ENCODE measurements around the gene BPIFB3.

BPIFB3 gene

GRCh38 chr20:33015700-33016580, 37.8 kb upstream of the BPIFB3 start:
- DNase-seq (ENCODE audit: low read depth) = no peak

GRCh38 chr20:33016581-33017109, 37.1 kb upstream of the BPIFB3 start:
- DNase-seq (ENCODE audit: low read depth) = no peak

DNA sequence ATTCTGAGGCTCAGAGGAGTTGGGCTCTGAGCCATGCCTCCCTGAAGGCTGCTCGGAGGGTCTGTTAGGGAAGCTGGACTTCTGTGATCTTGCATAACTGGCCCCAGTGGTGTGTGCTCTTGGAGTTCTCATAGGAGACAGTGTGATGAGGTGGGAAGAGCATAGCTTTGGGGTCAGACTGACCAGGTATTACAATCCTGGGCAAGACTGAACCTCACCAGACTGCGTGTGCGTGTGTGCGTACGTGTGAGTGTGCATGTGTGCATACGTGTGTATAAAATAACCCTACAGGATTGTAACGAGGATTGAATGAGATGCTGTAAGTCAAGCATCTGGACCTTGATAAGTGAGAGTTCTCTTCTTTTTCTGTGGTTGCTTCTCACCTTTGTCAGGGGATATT, 36.2 kb upstream of the BPIFB3 start:
- DNase-seq (ENCODE audit: low read depth) = no peak

DNA sequence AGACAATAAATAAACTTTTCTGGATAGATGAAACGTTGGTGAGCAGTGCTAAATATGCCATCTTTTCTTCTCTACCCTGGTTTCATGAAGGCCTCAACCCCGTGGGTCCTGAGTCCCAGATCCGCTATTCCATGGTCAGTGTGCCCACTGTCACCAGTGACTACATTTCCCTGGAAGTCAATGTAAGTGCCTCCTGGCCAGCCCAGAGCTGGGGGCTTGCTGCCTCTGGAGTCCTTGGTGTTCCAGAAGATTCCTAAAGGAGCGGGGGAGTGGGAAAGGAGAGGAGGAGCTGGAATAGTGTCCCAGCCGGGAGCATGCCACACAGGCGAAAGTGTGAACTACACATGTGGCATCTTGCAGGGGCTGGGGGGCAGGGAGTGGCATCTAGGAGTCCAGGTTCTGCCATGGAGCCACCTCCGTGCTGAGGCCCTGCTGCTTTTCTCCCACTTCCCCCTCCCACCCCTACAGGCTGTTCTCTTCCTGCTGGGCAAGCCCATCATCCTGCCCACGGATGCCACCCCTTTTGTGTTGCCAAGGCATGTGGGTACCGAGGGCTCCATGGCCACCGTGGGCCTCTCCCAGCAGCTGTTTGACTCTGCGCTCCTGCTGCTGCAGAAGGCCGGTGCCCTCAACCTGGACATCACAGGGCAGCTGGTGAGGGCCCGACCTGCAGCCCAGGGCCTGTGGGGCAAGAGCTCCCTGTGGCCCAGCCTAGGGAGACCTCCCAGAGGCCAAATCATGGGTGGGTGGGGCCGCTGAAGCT, 35.4 kb upstream of the BPIFB3 start:
- no peak for DNase-seq (ENCODE audit: low read depth)

DNA sequence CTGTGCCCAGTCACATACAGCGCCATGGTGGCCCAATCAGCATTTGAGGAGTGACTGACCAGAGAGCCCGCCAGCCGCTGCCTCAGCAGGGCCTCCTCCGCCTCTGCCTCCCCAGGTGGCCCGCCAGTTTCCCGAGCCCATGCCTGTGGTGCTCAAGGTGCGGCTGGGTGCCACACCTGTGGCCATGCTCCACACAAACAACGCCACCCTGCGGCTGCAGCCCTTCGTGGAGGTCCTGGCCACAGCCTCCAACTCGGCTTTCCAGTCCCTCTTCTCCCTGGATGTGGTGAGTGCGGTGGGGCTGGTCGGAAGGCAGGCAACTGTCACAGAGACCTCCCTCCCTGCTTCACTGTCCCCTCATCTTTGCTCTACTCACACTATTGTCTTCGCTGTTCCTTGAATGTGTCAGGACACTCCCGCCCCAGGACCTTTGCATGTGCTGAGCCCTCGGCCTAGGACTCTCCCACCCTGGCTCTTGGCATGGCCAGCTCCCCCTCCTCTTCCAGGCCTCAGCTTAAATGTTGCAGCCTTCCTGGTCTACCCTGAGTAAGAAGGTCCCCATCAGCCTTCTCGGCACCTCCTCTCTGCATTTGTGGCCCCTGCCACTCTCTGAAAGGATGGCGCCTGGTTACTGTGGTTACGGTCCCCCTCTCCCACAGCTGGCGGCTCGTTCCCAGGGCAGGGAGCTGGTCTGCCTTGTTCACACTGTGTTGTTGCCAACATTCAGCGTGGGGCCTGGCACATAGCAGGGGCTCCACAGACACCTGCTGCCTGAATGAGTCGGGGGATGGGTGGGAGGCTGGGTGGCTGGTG, 34.0 kb upstream of the BPIFB3 start:
- DNase-seq (ENCODE audit: low read depth) = no peak

- no peak for DNase-seq (ENCODE audit: low read depth)
Observed at GRCh38 chr20:33020278-33021161, 33.2 kb upstream of the BPIFB3 start.

GRCh38 chr20:33021879-33022278, 31.8 kb upstream of the BPIFB3 start:
- no peak for DNase-seq (ENCODE audit: low read depth)

DNA sequence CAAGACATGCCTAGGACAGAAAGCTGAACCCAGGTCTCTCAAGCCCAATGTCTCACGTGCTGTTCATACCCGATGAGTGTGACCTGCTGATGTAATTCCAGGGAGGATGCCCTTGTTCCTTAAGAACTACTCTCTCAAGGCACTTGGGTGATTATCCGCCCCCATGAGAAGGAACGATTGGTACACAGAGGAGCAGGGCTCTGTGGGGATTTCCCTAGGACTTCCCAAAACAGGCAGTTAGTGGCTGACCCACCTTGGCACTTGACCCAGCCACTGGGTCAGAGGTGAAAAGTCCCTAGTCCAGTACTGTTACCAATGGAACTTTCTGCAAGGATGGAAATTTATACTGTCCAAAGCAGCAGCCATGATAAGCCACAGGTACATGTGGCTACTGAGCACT, 31.4 kb upstream of the BPIFB3 start:
- no peak for DNase-seq (ENCODE audit: low read depth)

DNA sequence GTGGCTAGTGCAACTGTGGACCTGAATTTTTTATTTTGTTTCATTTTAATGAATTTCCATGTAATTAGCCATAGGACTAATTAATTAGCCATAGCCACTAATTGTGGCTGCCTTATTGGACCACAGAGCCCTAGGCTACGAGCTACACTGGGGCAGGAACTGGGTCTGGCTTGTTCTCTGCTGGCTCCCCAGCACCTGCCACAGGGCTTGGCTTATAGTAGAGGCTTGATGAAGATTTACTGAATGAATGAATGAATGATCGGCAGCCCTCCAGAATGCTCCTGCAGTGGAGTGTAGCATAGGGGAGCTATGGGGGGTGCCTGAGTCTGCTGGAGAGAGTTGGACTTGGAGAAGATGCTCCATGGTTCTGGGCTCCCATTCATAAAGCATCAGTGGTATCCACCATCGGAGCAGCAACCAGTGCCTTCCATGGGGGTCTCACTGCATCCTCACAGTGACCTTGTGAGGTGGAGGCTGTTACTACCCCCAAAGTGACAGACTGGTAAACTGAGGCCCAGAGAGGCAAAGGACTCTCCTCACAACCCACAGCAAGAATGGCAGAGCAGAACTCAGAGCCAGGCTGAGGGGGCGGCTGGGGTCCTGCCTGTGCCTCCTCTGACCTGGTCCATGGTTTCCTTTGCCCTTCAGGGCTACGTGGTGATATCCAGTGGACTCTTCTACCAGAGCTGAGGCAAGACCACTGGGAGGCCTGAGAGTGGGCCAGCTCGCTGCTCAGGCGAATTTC, 30.8 kb upstream of the BPIFB3 start:
- DNase-seq (ENCODE audit: low read depth) = no peak

GRCh38 chr20:33023439-33024242, 30.1 kb upstream of the BPIFB3 start:
- DNase-seq (ENCODE audit: low read depth) = no peak

- no peak for DNase-seq (ENCODE audit: low read depth)
Observed at GRCh38 chr20:33024243-33024560, 29.5 kb upstream of the BPIFB3 start.

DNA sequence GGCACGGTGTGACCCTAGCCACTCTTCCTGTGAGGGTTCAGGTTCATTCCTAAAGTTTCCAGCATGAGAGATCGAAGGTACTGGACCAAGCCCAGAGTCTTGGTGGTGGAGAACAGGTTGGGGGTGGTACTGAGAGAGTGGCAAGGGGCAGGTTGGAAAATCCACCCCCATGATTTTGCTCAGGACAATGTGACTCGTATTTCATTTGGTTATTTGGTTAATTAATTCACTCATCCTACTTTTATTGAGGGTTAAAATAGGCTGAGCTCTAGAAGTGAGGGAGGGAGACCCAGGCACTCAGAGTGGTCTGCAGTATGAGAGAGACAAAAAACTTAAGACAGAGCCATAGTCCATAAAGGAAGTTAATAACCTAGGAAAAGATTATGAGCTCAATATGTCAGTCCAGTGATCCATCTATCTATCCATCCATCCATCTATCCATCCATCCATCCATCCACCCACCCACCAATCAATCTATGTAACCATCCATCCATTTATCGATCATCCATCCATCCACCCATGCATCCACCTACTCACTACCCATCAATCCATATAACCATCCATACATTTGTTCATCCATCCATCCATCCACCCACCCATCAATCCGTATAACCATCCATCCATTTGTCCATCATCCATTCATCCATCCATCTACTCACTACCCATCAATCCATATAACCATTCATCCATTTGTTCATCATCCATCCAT, 28.9 kb upstream of the BPIFB3 start:
- DNase-seq (ENCODE audit: low read depth) = no peak

GRCh38 chr20:33025318-33025876, 28.3 kb upstream of the BPIFB3 start:
- no peak for DNase-seq (ENCODE audit: low read depth)

GRCh38 chr20:33026072-33026778, 27.5 kb upstream of the BPIFB3 start:
- DNase-seq (ENCODE audit: low read depth) = no peak

GRCh38 chr20:33026779-33027759, 26.6 kb upstream of the BPIFB3 start:
- DNase-seq (ENCODE audit: low read depth) = no peak

- no peak for DNase-seq (ENCODE audit: low read depth)
Observed at GRCh38 chr20:33027769-33028751, 25.6 kb upstream of the BPIFB3 start.
